ENCODE data around the gene TMEM53. TPM values are rescaled to one million over a fixed set of nuclear protein-coding genes. Genes with fewer than 3 reads are reported as not detected.

The TMEM53 gene
- total and polyA plus RNA-seq, 2 of the 8 experiments (the other 6 are each of a cell fraction or from before 2014, with no cell fraction given) = 6.7 to 27.9 TPM

DNA sequence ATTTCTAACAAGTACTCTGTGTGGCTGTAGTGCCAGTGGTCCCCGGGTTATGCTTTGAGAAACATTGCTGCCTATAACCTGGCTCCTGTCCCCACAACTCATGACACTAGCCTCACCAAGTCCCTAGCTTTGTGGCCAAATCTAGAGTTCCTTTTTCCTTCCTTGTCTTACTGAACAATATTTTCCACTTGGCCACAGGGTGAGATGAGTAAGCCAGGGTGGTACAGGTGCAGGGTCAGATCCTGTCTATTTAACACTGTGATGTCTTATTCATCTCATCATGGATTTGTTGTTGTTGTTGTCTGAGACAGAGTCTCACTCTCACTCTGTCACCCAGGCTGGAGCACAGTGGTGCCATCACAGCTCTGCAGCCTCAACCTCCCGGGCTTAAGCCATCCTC, 18.9 kb upstream of the TMEM53 start:
- H3K4me3 ChIP-seq (ENCODE audit: extremely low read depth in 1 of 4, insufficient read depth in 2 of 4, low read depth in 3 of 4, low read length in 4 of 4) = no peak overlapping the region
- ChIA-PET POLR2A (ENCODE audit: partially characterized antibody) (interaction anchor here (1.6 kb wide), 1 partner anchor 38 kb away, joined by 3 read pairs; the partner anchor contains the start of gene RNU5D-1), CTCF (ENCODE audit: partially characterized antibody) (interaction anchor here (1.4 to 3.4 kb wide), 2 partner anchors 14 to 40 kb away, joined by 5 to 15 read pairs; no protein-coding TSS in a partner anchor)
- H3K4ac ChIP-seq (replicated peaks; ENCODE audit: insufficient read length, low read depth, low read length) = no peak overlapping the region
- H4K8ac ChIP-seq (ENCODE audit: extremely low read depth, insufficient read depth, low read length) = no peak overlapping the region
- no peak overlapping the region for H2AK5ac ChIP-seq (ENCODE audit: low read depth, low read length)
- 90% methylated on average over 2 of the region's 2 CpGs; no CpG with 5 or more reads in 1 of the 2 experiments for whole genome bisulfite sequencing, 2 experiments (ENCODE audit: extremely low coverage in 1 of 2, insufficient coverage in 1 of 2, insufficient read length in 1 of 2, insufficient replicate concordance in 2 of 2, low coverage in 1 of 2, low lambda C conversion rate in 2 of 2, missing lambda C conversion rate in 1 of 2)
- H3K56ac ChIP-seq (replicated peaks; ENCODE audit: insufficient read length, low read depth, low read length) = no peak overlapping the region
- no peak overlapping the region for H3K14ac ChIP-seq (ENCODE audit: insufficient read length)
- H2BK5ac ChIP-seq (ENCODE audit: low read depth, low read length) = no peak overlapping the region
- H3K4me2 ChIP-seq (ENCODE audit: insufficient read depth in 1 of 2, low read depth in 2 of 2, low read length in 2 of 2) = no peak overlapping the region
- no peak overlapping the region for H2BK20ac ChIP-seq (ENCODE audit: low read length)
- H4K91ac ChIP-seq (replicated peaks; ENCODE audit: insufficient read length, low read length) = no peak overlapping the region
- no peak overlapping the region for H4K5ac ChIP-seq (ENCODE audit: insufficient read length, low read depth, low read length)
- H3K36me3 ChIP-seq (ENCODE audit: control insufficient read depth in 2 of 4, insufficient read depth in 4 of 4, low read length in 3 of 4) = no peaks in the 10 kb centered on the region
- no peak overlapping the region for H2BK120ac ChIP-seq (replicated peaks; ENCODE audit: low read depth, low read length)
- H2AFZ ChIP-seq (ENCODE audit: low read length) = no peak overlapping the region
- no peaks in the 10 kb centered on the region for H3K27me3 ChIP-seq (replicated peaks in 1 of 4; ENCODE audit: control insufficient read depth in 3 of 4, extremely low read depth in 1 of 4, insufficient read depth in 3 of 4, low read length in 3 of 4)
- H4K20me1 ChIP-seq (replicated peaks in 1 of 2; ENCODE audit: control insufficient read depth in 1 of 2, insufficient read depth in 2 of 2, low read length in 2 of 2) = no peaks in the 10 kb centered on the region
- no peaks in the 10 kb centered on the region for H3K23me2 ChIP-seq (ENCODE audit: low read depth, low read length)
- no peaks in the 10 kb centered on the region for H3K79me1 ChIP-seq (ENCODE audit: low read depth, low read length)
- no peak for DNase-seq (ENCODE audit: low read depth in 1 of 2, low spot score in 2 of 2)
- no peaks in the 10 kb centered on the region for H3K9me3 ChIP-seq (ENCODE audit: insufficient read depth in 2 of 2, low read depth in 1 of 2, low read length in 1 of 2)
- peaks cover 0 to 7% (median 3%) of the 10 kb centered on the region in 4 experiments; a peak in 3 of 7 replicates for H3K4me1 ChIP-seq (replicated peaks in 1 of 4; ENCODE audit: control insufficient read depth in 3 of 4, insufficient read depth in 4 of 4, low read length in 3 of 4)
- no peak overlapping the region for H3K18ac ChIP-seq (ENCODE audit: extremely low read depth, low read length)
- no peak overlapping the region for H2BK12ac ChIP-seq (ENCODE audit: low read depth, low read length)
- no peak for FAIRE-seq
- no peaks in the 10 kb centered on the region for H3K79me2 ChIP-seq (ENCODE audit: control insufficient read depth in 1 of 2, insufficient read depth in 2 of 2, low read length in 2 of 2)
- TF ChIP-seq ASH2L (IDR thresholded peaks at IDR 0.05; ENCODE audit: low read length) (no peak), TCF12 (IDR thresholded peaks at IDR 0.05; ENCODE audit: low read depth, low read length) (no peak), CHD1 (IDR thresholded peaks at IDR 0.05; ENCODE audit: low read depth, low read length) (no peak), TAF1 (IDR thresholded peaks at IDR 0.05; ENCODE audit: low read depth, low read length) (no peak), EP300 (IDR thresholded peaks at IDR 0.05; ENCODE audit: borderline replicate concordance in 1 of 2, low read depth in 2 of 2, low read length in 2 of 2) (no peak), TBP (IDR thresholded peaks at IDR 0.05; ENCODE audit: low read depth, low read length) (no peak), POU5F1 (IDR thresholded peaks at IDR 0.05; ENCODE audit: low read depth, low read length) (no peak), TEAD4 (IDR thresholded peaks at IDR 0.05; ENCODE audit: low read depth, low read length) (no peak), SIN3A (conservative IDR thresholded peaks at IDR 0.05 in 1 of 2, IDR thresholded peaks at IDR 0.05 in 1 of 2; ENCODE audit: low read depth in 1 of 2, low read length in 2 of 2) (no peak)
- TF ChIP-seq, protein P1, sequence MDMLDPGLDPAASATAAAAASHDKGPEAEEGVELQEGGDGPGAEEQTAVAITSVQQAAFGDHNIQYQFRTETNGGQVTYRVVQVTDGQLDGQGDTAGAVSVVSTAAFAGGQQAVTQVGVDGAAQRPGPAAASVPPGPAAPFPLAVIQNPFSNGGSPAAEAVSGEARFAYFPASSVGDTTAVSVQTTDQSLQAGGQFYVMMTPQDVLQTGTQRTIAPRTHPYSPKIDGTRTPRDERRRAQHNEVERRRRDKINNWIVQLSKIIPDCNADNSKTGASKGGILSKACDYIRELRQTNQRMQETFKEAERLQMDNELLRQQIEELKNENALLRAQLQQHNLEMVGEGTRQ (IDR thresholded peaks at IDR 0.05; ENCODE audit: low read length) = no peak
- H3K27ac ChIP-seq (ENCODE audit: low read depth, low read length) = no peak overlapping the region
- H3K23ac ChIP-seq (ENCODE audit: insufficient read length) = no peak overlapping the region
- no peak overlapping the region for H2BK15ac ChIP-seq (ENCODE audit: low read length)
- H3K9ac ChIP-seq (replicated peaks in 1 of 4; ENCODE audit: extremely low read depth in 1 of 4, low read depth in 3 of 4, low read length in 3 of 4) = no peak overlapping the region

Data from H1 (cell line).